Nephron progenitor cell (in vitro differentiated cells): Measurements from ENCODE around the gene GTF2F1.
"Not testable (repeated sequence)": the region's sequence is repeated elsewhere in the genome, so short reads cannot be mapped to it uniquely, and the experiment has no call there.

Experiments used
- DNase-seq: peaks from one replicate; pipeline ENCODE4 v3.0.0; 2021
- H3K27ac Mint-ChIP-seq: 2 replicates; pipeline ENCODE4 v1.8.0; 2021; ENCODE audit warnings: mild to moderate bottlenecking, moderate library complexity, mixed read lengths
- H3K27me3 Mint-ChIP-seq: 2 replicates; pipeline ENCODE4 v1.8.0; 2021; ENCODE audit warnings: mild to moderate bottlenecking, low read depth, mixed read lengths; ENCODE audit not compliant: poor library complexity
- H3K36me3 Mint-ChIP-seq: 2 replicates; pipeline ENCODE4 v1.8.0; 2021; ENCODE audit warnings: low read depth, mixed read lengths
- H3K4me1 Mint-ChIP-seq: 2 replicates; pipeline ENCODE4 v1.8.0; 2021; ENCODE audit warnings: mixed read lengths
- H3K4me3 Mint-ChIP-seq: 2 replicates; pipeline ENCODE4 v1.8.0; 2021; ENCODE audit warnings: mild to moderate bottlenecking, moderate library complexity, mixed read lengths
- H3K9me3 Mint-ChIP-seq: 2 replicates; pipeline ENCODE4 v1.8.0; 2021; ENCODE audit warnings: mild to moderate bottlenecking, moderate library complexity, mixed read lengths
- CTCF ChIP-seq: fragments of 200-600 bp; sonication (generic); IDR thresholded peaks from 2 replicates; pipeline ENCODE4 v1.5.0; 2021; ENCODE audit warnings: antibody characterized with exemption

GTF2F1 gene

GRCh38 chr19:6373813-6374108, 19.2 kb downstream of the GTF2F1 start:
- Mint-ChIP-seq H3K36me3 (peaks cover 19% of the 10 kb centered on the region), H3K4me3 (peak overlapping the region; percentile 84), H3K4me1 (peaks cover 57% of the 10 kb centered on the region), H3K27ac (peak overlapping the region; percentile 48), H3K27me3 (no peaks in the 10 kb centered on the region), H3K9me3 (no peaks in the 10 kb centered on the region)
- no peak for DNase-seq
- TF ChIP-seq CTCF = no peak

DNA sequence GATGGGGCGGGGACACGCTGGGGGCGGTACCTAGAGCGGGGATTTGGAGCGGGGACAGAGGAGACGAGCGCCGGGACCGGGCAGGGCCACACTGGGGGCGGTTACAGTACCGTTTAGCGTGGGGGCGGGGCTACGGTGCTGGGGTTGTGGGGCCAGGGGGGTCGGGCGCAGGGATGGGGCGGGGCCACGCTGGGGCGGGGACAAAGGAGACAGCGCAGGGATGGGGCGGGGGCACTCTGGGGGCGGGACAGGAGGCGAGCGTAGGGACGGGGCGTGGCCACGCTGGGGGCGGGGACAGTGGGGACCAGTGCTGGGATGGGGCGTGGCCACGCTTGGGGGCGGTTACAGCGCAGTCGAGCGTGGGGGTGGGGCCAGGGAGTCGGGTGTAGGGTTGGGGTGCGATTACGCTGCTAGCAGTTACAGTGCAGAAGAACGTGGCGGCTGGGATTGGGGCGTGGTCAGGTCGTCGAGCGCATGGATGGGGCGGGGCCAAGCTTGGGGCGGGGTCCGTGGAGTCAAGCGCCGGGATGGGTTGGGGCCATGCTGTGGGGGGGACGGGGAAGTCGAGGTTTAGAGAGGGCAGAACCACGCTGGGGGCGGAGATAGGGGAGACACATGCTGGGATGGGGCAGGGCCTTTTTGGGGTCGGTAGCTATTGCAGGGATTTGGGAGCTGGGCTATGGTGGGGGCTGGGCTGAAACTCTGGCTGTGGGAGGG, 19.7 kb downstream of the GTF2F1 start:
- peaks cover 17% of the 10 kb centered on the region for H3K36me3 Mint-ChIP-seq
- peak overlapping the region; percentile 84 for H3K4me3 Mint-ChIP-seq
- H3K9me3 Mint-ChIP-seq = no peaks in the 10 kb centered on the region
- no peak for TF ChIP-seq CTCF
- peak; percentile 100 for DNase-seq
- no peaks in the 10 kb centered on the region for H3K27me3 Mint-ChIP-seq
- H3K4me1 Mint-ChIP-seq = peaks cover 52% of the 10 kb centered on the region
- H3K27ac Mint-ChIP-seq = peak overlapping the region; percentile 96

DNA sequence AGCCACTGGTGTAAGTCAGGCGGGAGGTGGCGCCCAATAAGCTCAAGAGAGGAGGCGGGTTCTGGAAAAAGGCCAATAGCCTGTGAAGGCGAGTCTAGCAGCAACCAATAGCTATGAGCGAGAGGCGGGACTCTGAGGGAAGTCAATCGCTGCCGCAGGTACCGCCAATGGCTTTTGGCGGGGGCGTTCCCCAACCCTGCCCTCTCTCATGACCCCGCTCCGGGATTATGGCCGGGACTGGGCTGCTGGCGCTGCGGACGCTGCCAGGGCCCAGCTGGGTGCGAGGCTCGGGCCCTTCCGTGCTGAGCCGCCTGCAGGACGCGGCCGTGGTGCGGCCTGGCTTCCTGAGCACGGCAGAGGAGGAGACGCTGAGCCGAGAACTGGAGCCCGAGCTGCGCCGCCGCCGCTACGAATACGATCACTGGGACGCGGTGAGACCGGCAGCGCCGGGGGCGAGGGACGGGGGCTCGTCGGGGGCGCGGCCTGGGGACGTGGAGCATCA, 20.3 kb downstream of the GTF2F1 start, which contains the start of gene ALKBH7:
ALKBH7 (plus strand) TSS at position 201 of the 502 bp plus-strand sequence; CDS start at position 228, 27 bp downstream.
- peak; percentile 94 for DNase-seq
- H3K4me3 Mint-ChIP-seq = peak within 1 kb of the TSS; percentile 84
- H3K27me3 Mint-ChIP-seq = no peaks in the 10 kb centered on the region
- H3K9me3 Mint-ChIP-seq = no peaks in the 10 kb centered on the region
- H3K36me3 Mint-ChIP-seq = peaks cover 20% of the 10 kb centered on the region
- no peak for TF ChIP-seq CTCF
- H3K4me1 Mint-ChIP-seq = peaks cover 48% of the 10 kb centered on the region
- H3K27ac Mint-ChIP-seq = peak within 1 kb of the TSS; percentile 99

- H3K27me3 Mint-ChIP-seq = no peaks in the 10 kb centered on the region
- H3K9me3 Mint-ChIP-seq = no peaks in the 10 kb centered on the region
- no peak overlapping the region for H3K27ac Mint-ChIP-seq
- H3K4me1 Mint-ChIP-seq = peaks cover 21% of the 10 kb centered on the region
- DNase-seq = no peak
- no peak for TF ChIP-seq CTCF
- peaks cover 46% of the 10 kb centered on the region for H3K36me3 Mint-ChIP-seq
- no peak overlapping the region for H3K4me3 Mint-ChIP-seq
Measured at GRCh38 chr19:6364353-6364752, 28.6 kb downstream of the GTF2F1 start.

- peaks cover 29% of the 10 kb centered on the region for H3K4me1 Mint-ChIP-seq
- no peaks in the 10 kb centered on the region for H3K27me3 Mint-ChIP-seq
- no peak for TF ChIP-seq CTCF
- H3K9me3 Mint-ChIP-seq = no peaks in the 10 kb centered on the region
- no peak for DNase-seq
- H3K36me3 Mint-ChIP-seq = peaks cover 29% of the 10 kb centered on the region
- H3K27ac Mint-ChIP-seq = peak overlapping the region; percentile 62
- peak overlapping the region; percentile 87 for H3K4me3 Mint-ChIP-seq
Measured at GRCh38 chr19:6362351-6362801, 30.6 kb downstream of the GTF2F1 start.

DNA sequence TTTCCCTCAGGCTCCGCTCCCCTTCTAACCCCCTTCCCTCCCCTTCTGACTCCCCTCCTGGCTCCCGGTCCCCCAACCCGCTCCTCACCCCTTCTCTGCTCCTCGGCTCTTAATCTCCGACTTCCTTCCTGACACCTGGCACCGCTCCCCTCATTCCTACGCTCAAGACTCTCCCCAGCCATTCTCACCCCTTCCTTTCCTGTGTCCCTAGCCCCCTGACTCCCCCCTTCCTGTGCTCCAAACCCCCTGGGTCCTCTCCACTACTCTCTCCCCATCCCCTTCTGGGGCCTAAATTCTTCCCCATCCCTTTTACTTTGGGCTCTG, 31.0 kb downstream of the GTF2F1 start:
- Mint-ChIP-seq H3K4me3 (peak overlapping the region; percentile 87), H3K27ac (peak overlapping the region; percentile 62), H3K4me1 (peaks cover 31% of the 10 kb centered on the region), H3K9me3 (no peaks in the 10 kb centered on the region), H3K36me3 (peaks cover 25% of the 10 kb centered on the region), H3K27me3 (no peaks in the 10 kb centered on the region)
- DNase-seq = no peak
- TF ChIP-seq CTCF = no peak

DNA sequence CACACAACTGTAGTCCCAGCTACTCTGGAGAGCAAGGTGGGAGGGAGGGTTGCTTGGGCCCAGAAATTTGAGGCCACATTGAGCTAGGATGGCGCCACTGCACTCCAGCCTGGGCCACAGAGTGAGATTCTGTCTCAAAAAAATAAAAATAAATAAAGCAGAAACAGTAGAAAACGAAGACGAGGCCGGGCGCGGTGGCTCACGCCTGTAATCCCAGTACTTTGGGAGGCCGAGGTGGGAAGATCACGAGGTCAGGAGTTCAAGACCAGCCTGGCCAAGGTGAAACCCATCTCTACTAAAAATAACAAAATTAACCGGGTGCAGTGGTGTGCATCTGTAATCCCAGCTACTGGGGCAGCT, 32.1 kb downstream of the GTF2F1 start:
- Mint-ChIP-seq H3K36me3 (peaks cover 19% of the 10 kb centered on the region), H3K4me3 (peak overlapping the region; percentile 87), H3K4me1 (peaks cover 31% of the 10 kb centered on the region)
- not testable (repeated sequence) for H3K9me3 Mint-ChIP-seq, H3K27me3 Mint-ChIP-seq, DNase-seq, H3K27ac Mint-ChIP-seq

DNA sequence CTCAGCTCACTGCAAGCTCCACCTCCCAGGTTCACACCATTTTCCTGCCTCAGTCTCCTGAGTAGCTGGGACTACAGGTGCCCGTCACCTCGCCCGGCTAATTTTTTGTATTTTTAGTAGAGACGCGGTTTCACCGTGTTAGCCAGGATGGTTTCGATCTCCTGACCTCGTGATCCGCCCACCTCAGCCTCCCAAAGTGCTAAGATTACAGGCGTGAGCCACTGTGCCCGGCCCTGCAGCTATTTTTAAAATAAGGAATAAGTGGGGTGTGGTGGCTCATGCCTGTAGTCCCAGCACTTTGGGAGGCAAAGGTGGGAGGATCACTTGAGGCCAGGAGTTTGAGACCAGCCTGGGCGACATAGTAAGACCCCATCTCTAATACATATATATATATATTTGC, 32.5 kb downstream of the GTF2F1 start:
- Mint-ChIP-seq H3K4me1 (peaks cover 31% of the 10 kb centered on the region), H3K36me3 (peaks cover 15% of the 10 kb centered on the region), H3K4me3 (peak overlapping the region; percentile 87)
- not testable (repeated sequence) for H3K27ac Mint-ChIP-seq, H3K27me3 Mint-ChIP-seq, H3K9me3 Mint-ChIP-seq, DNase-seq
